NOMO-1 (cell line): ENCODE data around the gene GJD3.
"Not testable (repeated sequence)": the region's sequence is repeated elsewhere in the genome, so short reads cannot be mapped to it uniquely, and the experiment has no call there.

ENCODE experiments used
- DNase-seq, 2 experiments: peaks; one replicate each; lab custom pipeline; 2025; ENCODE audit not compliant: unreplicated experiment in 2 of 2; lab: John Stamatoyannopoulos, UW

Gene GJD3

GRCh38 chr17:40364121-40364861 is at the start of gene GJD3:
Gene GJD3, minus strand, starts transcription at chr17:40364737. Its CDS starts 922 bp downstream, at chr17:40363815.
- DNase-seq: no peak

GRCh38 chr17:40414312-40414711 is 49.8 kb upstream of the GJD3 start:
- not testable (repeated sequence) for DNase-seq

GRCh38 chr17:40412880-40413279 is 48.3 kb upstream of the GJD3 start:
- DNase-seq: no peak

GRCh38 chr17:40411821-40412220 is 47.3 kb upstream of the GJD3 start:
- DNase-seq: no peak

GRCh38 chr17:40410082-40410481 is 45.5 kb upstream of the GJD3 start:
- no peak for DNase-seq

GRCh38 chr17:40409540-40409939 is 45.0 kb upstream of the GJD3 start:
- not testable (repeated sequence) for DNase-seq

- DNase-seq: no peak
Observed at GRCh38 chr17:40407460-40407859, 42.9 kb upstream of the GJD3 start.

- no peak for DNase-seq
Observed at GRCh38 chr17:40404003-40404402, 39.5 kb upstream of the GJD3 start.

- no peak for DNase-seq
Observed at GRCh38 chr17:40402668-40403067, 38.1 kb upstream of the GJD3 start.

- peak in 1 of 2 experiments; percentile 20 for DNase-seq
Observed at GRCh38 chr17:40399185-40399584, 34.6 kb upstream of the GJD3 start.

GRCh38 chr17:40386555-40386954 is 22.0 kb upstream of the GJD3 start:
- DNase-seq: not testable (repeated sequence)

- no peak for DNase-seq
Observed at GRCh38 chr17:40382251-40382650, 17.7 kb upstream of the GJD3 start.

- no peak for DNase-seq
Observed at GRCh38 chr17:40378966-40379365, 14.4 kb upstream of the GJD3 start.

GRCh38 chr17:40377832-40378231 is 13.3 kb upstream of the GJD3 start:
- DNase-seq: no peak

- not testable (repeated sequence) for DNase-seq
Observed at GRCh38 chr17:40376541-40376940, 12.0 kb upstream of the GJD3 start.

GRCh38 chr17:40375786-40376185 is 11.2 kb upstream of the GJD3 start:
- DNase-seq: not testable (repeated sequence)

- DNase-seq: no peak
Observed at GRCh38 chr17:40374821-40375498, 10.4 kb upstream of the GJD3 start.

GRCh38 chr17:40373999-40374398 is 9.5 kb upstream of the GJD3 start:
- DNase-seq: no peak

GRCh38 chr17:40373324-40373723 is 8.8 kb upstream of the GJD3 start:
- DNase-seq: no peak

GRCh38 chr17:40372644-40373043 is 8.1 kb upstream of the GJD3 start:
- DNase-seq: peak; percentile 3 to 4

GRCh38 chr17:40372031-40372430 is 7.5 kb upstream of the GJD3 start:
- no peak for DNase-seq

- DNase-seq: no peak
Observed at GRCh38 chr17:40371261-40371929, 6.9 kb upstream of the GJD3 start.
